VCaP (cell line): ENCODE results near the gene NKTR.
A peak's percentile ranks its signal among the peaks of the same experiment; 100 is the strongest.

Experiments
- H3K27ac ChIP-seq: fragments of 450-650 bp; 2 replicates; pipeline ENCODE4 v1.5.1; 2017
- TF ChIP-seq, protein P1 (sequence below): fragments of 450-650 bp; conservative IDR thresholded peaks from 2 replicates; pipeline ENCODE4 v1.5.1; 2017; ENCODE audit warnings: mild to moderate bottlenecking, moderate library complexity

Gene NKTR

GRCh38 chr3:42612928-42613327 is 12.4 kb downstream of the NKTR start:
- no peak overlapping the region for H3K27ac ChIP-seq
- TF ChIP-seq, protein P1, sequence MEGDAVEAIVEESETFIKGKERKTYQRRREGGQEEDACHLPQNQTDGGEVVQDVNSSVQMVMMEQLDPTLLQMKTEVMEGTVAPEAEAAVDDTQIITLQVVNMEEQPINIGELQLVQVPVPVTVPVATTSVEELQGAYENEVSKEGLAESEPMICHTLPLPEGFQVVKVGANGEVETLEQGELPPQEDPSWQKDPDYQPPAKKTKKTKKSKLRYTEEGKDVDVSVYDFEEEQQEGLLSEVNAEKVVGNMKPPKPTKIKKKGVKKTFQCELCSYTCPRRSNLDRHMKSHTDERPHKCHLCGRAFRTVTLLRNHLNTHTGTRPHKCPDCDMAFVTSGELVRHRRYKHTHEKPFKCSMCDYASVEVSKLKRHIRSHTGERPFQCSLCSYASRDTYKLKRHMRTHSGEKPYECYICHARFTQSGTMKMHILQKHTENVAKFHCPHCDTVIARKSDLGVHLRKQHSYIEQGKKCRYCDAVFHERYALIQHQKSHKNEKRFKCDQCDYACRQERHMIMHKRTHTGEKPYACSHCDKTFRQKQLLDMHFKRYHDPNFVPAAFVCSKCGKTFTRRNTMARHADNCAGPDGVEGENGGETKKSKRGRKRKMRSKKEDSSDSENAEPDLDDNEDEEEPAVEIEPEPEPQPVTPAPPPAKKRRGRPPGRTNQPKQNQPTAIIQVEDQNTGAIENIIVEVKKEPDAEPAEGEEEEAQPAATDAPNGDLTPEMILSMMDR = no peak

GRCh38 chr3:42613462-42613861 is 13.0 kb downstream of the NKTR start:
- TF ChIP-seq, protein P1 = peak; percentile 74
- H3K27ac ChIP-seq = no peak overlapping the region

DNA sequence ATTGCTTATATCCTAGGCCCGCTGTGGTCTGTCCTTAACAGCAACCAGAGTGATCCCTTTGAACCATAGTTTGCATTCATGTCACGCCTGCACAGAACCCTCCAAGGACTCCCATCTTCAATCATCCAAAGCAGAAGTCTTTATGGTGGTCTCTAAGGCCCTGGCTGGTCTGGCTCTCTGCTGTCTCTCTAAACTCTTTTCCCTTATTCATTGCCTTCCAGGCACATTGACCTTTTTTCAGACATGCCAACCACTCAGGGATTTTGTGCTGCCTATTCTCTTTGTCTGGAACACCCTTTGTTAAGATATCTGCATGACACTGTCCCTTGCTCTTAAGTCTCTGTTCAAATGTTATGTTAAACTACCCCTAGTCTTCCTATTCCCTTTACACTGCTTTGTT is 31.1 kb downstream of the NKTR start:
- TF ChIP-seq, protein P1 = no peak
- no peak overlapping the region for H3K27ac ChIP-seq

- TF ChIP-seq, protein P1 = no peak
- H3K27ac ChIP-seq = no peak overlapping the region
Observed at GRCh38 chr3:42632146-42632545, 31.7 kb downstream of the NKTR start.

DNA sequence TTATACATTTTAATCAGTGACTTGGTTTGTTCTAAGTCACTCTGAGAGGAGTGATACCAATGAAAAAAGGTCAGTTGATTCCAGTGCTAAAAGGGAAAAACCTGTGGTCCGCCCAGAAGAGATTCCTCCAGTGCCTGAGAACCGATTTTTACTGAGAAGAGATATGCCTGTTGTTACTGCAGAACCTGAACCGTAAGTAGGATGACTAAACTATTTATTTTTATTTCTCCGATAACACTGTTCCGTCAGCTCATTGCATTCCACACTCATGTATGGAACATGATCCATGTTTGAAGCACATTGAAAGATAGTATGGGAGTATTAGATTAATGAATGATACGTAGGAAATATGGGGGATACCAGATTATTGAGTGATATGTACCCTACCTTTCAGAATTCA is 33.1 kb downstream of the NKTR start:
- no peak overlapping the region for H3K27ac ChIP-seq
- TF ChIP-seq, protein P1 = no peak

GRCh38 chr3:42635111-42635510 is 34.6 kb downstream of the NKTR start:
- TF ChIP-seq, protein P1 = no peak
- no peak overlapping the region for H3K27ac ChIP-seq

DNA sequence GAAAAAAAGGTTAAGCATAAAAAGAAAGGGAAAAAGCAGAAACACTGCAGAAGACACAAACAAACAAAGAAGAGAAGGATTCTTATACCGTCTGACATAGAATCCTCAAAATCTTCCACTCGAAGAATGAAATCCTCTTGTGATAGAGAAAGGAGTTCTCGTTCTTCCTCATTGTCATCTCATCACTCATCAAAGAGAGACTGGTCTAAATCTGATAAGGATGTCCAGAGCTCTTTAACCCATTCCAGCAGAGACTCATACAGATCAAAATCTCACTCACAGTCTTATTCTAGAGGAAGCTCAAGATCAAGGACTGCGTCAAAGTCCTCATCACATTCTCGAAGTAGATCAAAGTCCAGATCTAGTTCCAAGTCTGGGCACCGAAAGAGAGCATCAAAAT is 36.5 kb downstream of the NKTR start:
- TF ChIP-seq, protein P1 = no peak
- no peak overlapping the region for H3K27ac ChIP-seq
